Activated naive CD4-positive, alpha-beta T cell treated with anti-CD3 and anti-CD28 coated beads, Interleukin-2, amount 10 ng/mL, durations not matched to agents 7 days and 5 days (primary cell): ENCODE results near the gene DCDC2.
"Not testable (repeated sequence)": the region's sequence is repeated elsewhere in the genome, so short reads cannot be mapped to it uniquely, and the experiment has no call there.

Experiments used
- CTCF ChIA-PET: fragments of 350-600 bp; sonication (Branson Sonifier 250); formaldehyde crosslinking; loops from one replicate; lab custom pipeline; 2021; ENCODE audit warnings: antibody characterized with exemption; lab: Charles Lee
- DNase-seq: peaks from one replicate; pipeline ENCODE4 v3.0.0-alpha.2; 2020
- H3K27ac Mint-ChIP-seq: one replicate; pipeline ENCODE4 v1.8.0; 2021; ENCODE audit warnings: mild to moderate bottlenecking, moderate library complexity, mixed read lengths
- H3K27me3 Mint-ChIP-seq: one replicate; pipeline ENCODE4 v1.8.0; 2021; ENCODE audit warnings: mild to moderate bottlenecking, mixed read lengths
- H3K36me3 Mint-ChIP-seq: one replicate; pipeline ENCODE4 v1.8.0; 2021; ENCODE audit warnings: mixed read lengths
- H3K4me1 Mint-ChIP-seq: one replicate; pipeline ENCODE4 v1.8.0; 2021; ENCODE audit warnings: mixed read lengths
- H3K4me3 Mint-ChIP-seq: one replicate; pipeline ENCODE4 v1.8.0; 2021; ENCODE audit warnings: mild to moderate bottlenecking, moderate library complexity, mixed read lengths
- H3K9me3 Mint-ChIP-seq: one replicate; pipeline ENCODE4 v1.8.0; 2021; ENCODE audit warnings: mixed read lengths

The DCDC2 gene

GRCh38 chr6:24187965-24188577 is 169.8 kb downstream of the DCDC2 start:
- no peak overlapping the region for H3K27ac Mint-ChIP-seq
- no peaks in the 10 kb centered on the region for H3K4me1 Mint-ChIP-seq
- no peaks in the 10 kb centered on the region for H3K36me3 Mint-ChIP-seq
- CTCF ChIA-PET: no interaction called here
- no peak for DNase-seq
- no peak overlapping the region for H3K4me3 Mint-ChIP-seq
- H3K9me3 Mint-ChIP-seq: no peaks in the 10 kb centered on the region
- H3K27me3 Mint-ChIP-seq: peaks cover 2% of the 10 kb centered on the region

- Mint-ChIP-seq H3K27me3 (no peaks in the 10 kb centered on the region), H3K9me3 (no peaks in the 10 kb centered on the region), H3K4me1 (no peaks in the 10 kb centered on the region), H3K27ac (no peak overlapping the region), H3K36me3 (no peaks in the 10 kb centered on the region), H3K4me3 (no peak overlapping the region)
- CTCF ChIA-PET: no interaction called here
- DNase-seq: no peak
Observed at GRCh38 chr6:24186349-24186748, 171.5 kb downstream of the DCDC2 start.

GRCh38 chr6:24183584-24183983 is 174.3 kb downstream of the DCDC2 start:
- CTCF ChIA-PET: no interaction called here
- DNase-seq: no peak
- Mint-ChIP-seq H3K9me3 (no peaks in the 10 kb centered on the region), H3K27me3 (no peaks in the 10 kb centered on the region), H3K36me3 (no peaks in the 10 kb centered on the region), H3K4me3 (no peak overlapping the region), H3K27ac (no peak overlapping the region), H3K4me1 (no peaks in the 10 kb centered on the region)

- Mint-ChIP-seq H3K9me3 (no peaks in the 10 kb centered on the region), H3K27ac (no peak overlapping the region)
Observed at GRCh38 chr6:24157886-24158285, 200.0 kb downstream of the DCDC2 start.

GRCh38 chr6:24154121-24154520 is 203.7 kb downstream of the DCDC2 start:
- Mint-ChIP-seq H3K27me3 (peaks cover 4% of the 10 kb centered on the region), H3K36me3 (no peaks in the 10 kb centered on the region), H3K9me3 (no peaks in the 10 kb centered on the region)

More at GRCh38 chr6:24157886-24158285, 200.0 kb downstream of the DCDC2 start:
- DNase-seq: no peak
- CTCF ChIA-PET: no interaction called here
- Mint-ChIP-seq H3K4me3 (no peak overlapping the region), H3K36me3 (no peaks in the 10 kb centered on the region), H3K27me3 (no peaks in the 10 kb centered on the region), H3K4me1 (no peaks in the 10 kb centered on the region)

GRCh38 chr6:24152014-24152413 is 205.8 kb downstream of the DCDC2 start:
- no peak for DNase-seq
- CTCF ChIA-PET: no interaction called here
- H3K27me3 Mint-ChIP-seq: peaks cover 4% of the 10 kb centered on the region
- H3K36me3 Mint-ChIP-seq: no peaks in the 10 kb centered on the region
- H3K27ac Mint-ChIP-seq: no peak overlapping the region
- H3K4me3 Mint-ChIP-seq: no peak overlapping the region
- no peaks in the 10 kb centered on the region for H3K9me3 Mint-ChIP-seq
- no peaks in the 10 kb centered on the region for H3K4me1 Mint-ChIP-seq

More at GRCh38 chr6:24154121-24154520, 203.7 kb downstream of the DCDC2 start:
- Mint-ChIP-seq H3K27ac (no peak overlapping the region), H3K4me3 (no peak overlapping the region), H3K4me1 (no peaks in the 10 kb centered on the region)
- no peak for DNase-seq
- CTCF ChIA-PET: no interaction called here

- no peaks in the 10 kb centered on the region for H3K4me1 Mint-ChIP-seq
- no peaks in the 10 kb centered on the region for H3K9me3 Mint-ChIP-seq
- CTCF ChIA-PET: no interaction called here
Observed at GRCh38 chr6:24149836-24150235, 208.0 kb downstream of the DCDC2 start.

GRCh38 chr6:24149296-24149695 is 208.6 kb downstream of the DCDC2 start:
- no peaks in the 10 kb centered on the region for H3K36me3 Mint-ChIP-seq
- no peak overlapping the region for H3K27ac Mint-ChIP-seq
- no peak overlapping the region for H3K4me3 Mint-ChIP-seq
- no peak for DNase-seq
- CTCF ChIA-PET: interaction anchor here (0.7 kb wide), 1 partner anchor 280 kb away, joined by 4 read pairs; no protein-coding TSS in a partner anchor
- no peaks in the 10 kb centered on the region for H3K4me1 Mint-ChIP-seq
- no peaks in the 10 kb centered on the region for H3K9me3 Mint-ChIP-seq
- H3K27me3 Mint-ChIP-seq: peaks cover 4% of the 10 kb centered on the region

More at GRCh38 chr6:24149836-24150235, 208.0 kb downstream of the DCDC2 start:
- H3K27ac Mint-ChIP-seq: no peak overlapping the region
- no peaks in the 10 kb centered on the region for H3K36me3 Mint-ChIP-seq
- no peak for DNase-seq
- H3K27me3 Mint-ChIP-seq: peaks cover 4% of the 10 kb centered on the region
- H3K4me3 Mint-ChIP-seq: no peak overlapping the region

GRCh38 chr6:24148684-24149083 is 209.2 kb downstream of the DCDC2 start:
- Mint-ChIP-seq H3K27ac (no peak overlapping the region), H3K4me1 (no peaks in the 10 kb centered on the region), H3K9me3 (no peaks in the 10 kb centered on the region), H3K36me3 (no peaks in the 10 kb centered on the region), H3K4me3 (no peak overlapping the region), H3K27me3 (peaks cover 4% of the 10 kb centered on the region)
- CTCF ChIA-PET: no interaction called here
- no peak for DNase-seq

- no peak overlapping the region for H3K27ac Mint-ChIP-seq
- H3K4me3 Mint-ChIP-seq: no peak overlapping the region
- H3K36me3 Mint-ChIP-seq: no peaks in the 10 kb centered on the region
Observed at GRCh38 chr6:24148154-24148570, 209.7 kb downstream of the DCDC2 start.

GRCh38 chr6:24147511-24148153 is 210.2 kb downstream of the DCDC2 start:
- no peak for DNase-seq
- Mint-ChIP-seq H3K36me3 (no peaks in the 10 kb centered on the region), H3K27ac (no peak overlapping the region), H3K4me1 (no peaks in the 10 kb centered on the region), H3K27me3 (peaks cover 4% of the 10 kb centered on the region), H3K4me3 (no peak overlapping the region), H3K9me3 (no peaks in the 10 kb centered on the region)
- CTCF ChIA-PET: no interaction called here

More at GRCh38 chr6:24148154-24148570, 209.7 kb downstream of the DCDC2 start:
- H3K4me1 Mint-ChIP-seq: no peaks in the 10 kb centered on the region
- CTCF ChIA-PET: no interaction called here
- H3K9me3 Mint-ChIP-seq: no peaks in the 10 kb centered on the region
- DNase-seq: no peak
- peaks cover 4% of the 10 kb centered on the region for H3K27me3 Mint-ChIP-seq

- H3K27me3 Mint-ChIP-seq: peaks cover 4% of the 10 kb centered on the region
- no peak for DNase-seq
- no peaks in the 10 kb centered on the region for H3K9me3 Mint-ChIP-seq
- CTCF ChIA-PET: no interaction called here
- no peaks in the 10 kb centered on the region for H3K4me1 Mint-ChIP-seq
- no peak overlapping the region for H3K27ac Mint-ChIP-seq
- no peaks in the 10 kb centered on the region for H3K36me3 Mint-ChIP-seq
- no peak overlapping the region for H3K4me3 Mint-ChIP-seq
Observed at GRCh38 chr6:24146871-24147270, 211.0 kb downstream of the DCDC2 start.

- H3K27ac Mint-ChIP-seq: no peak overlapping the region
- H3K4me1 Mint-ChIP-seq: no peaks in the 10 kb centered on the region
- H3K4me3 Mint-ChIP-seq: no peak overlapping the region
- peaks cover 2% of the 10 kb centered on the region for H3K9me3 Mint-ChIP-seq
- peaks cover 1% of the 10 kb centered on the region for H3K27me3 Mint-ChIP-seq
- H3K36me3 Mint-ChIP-seq: no peaks in the 10 kb centered on the region
- CTCF ChIA-PET: no interaction called here
- no peak for DNase-seq
Observed at GRCh38 chr6:24145690-24146131, 212.1 kb downstream of the DCDC2 start.

GRCh38 chr6:24142733-24143132 is 215.1 kb downstream of the DCDC2 start:
- H3K27me3 Mint-ChIP-seq, H3K4me1 Mint-ChIP-seq, H3K36me3 Mint-ChIP-seq, DNase-seq, H3K27ac Mint-ChIP-seq, H3K9me3 Mint-ChIP-seq, CTCF ChIA-PET, H3K4me3 Mint-ChIP-seq: not testable (repeated sequence)

- H3K4me3 Mint-ChIP-seq: no peak overlapping the region
- H3K27ac Mint-ChIP-seq: no peak overlapping the region
- H3K36me3 Mint-ChIP-seq: no peaks in the 10 kb centered on the region
- H3K27me3 Mint-ChIP-seq: no peaks in the 10 kb centered on the region
- no peak for DNase-seq
- H3K4me1 Mint-ChIP-seq: no peaks in the 10 kb centered on the region
- CTCF ChIA-PET: no interaction called here
- H3K9me3 Mint-ChIP-seq: peaks cover 2% of the 10 kb centered on the region
Observed at GRCh38 chr6:24140591-24140990, 217.3 kb downstream of the DCDC2 start.
